Loucy (cell line): ENCODE measurements around the gene RIMBP2.

ENCODE experiments used
- CTCF ChIP-seq: fragments of 200-600 bp; sonication (generic); conservative IDR thresholded peaks from 2 replicates; pipeline ENCODE4 v1.5.1; 2014; ENCODE audit warnings: mild to moderate bottlenecking, antibody characterized with exemption, low read length
- EZH2phosphoT487 ChIP-seq: fragments of 200-600 bp; IDR thresholded peaks from 2 replicates; pipeline ENCODE4 v1.6.1; 2018; ENCODE audit warnings: antibody characterized with exemption, mild to moderate bottlenecking, moderate library complexity, borderline replicate concordance

- TF ChIP-seq CTCF: no peak
- TF ChIP-seq EZH2phosphoT487: no peak
These were observed 64.7 kb downstream of the RIMBP2 start for GRCh38 chr12:130651188-130651959.
